HG02981 (cell line): ENCODE results near the gene TCP1.
"Not testable (repeated sequence)": the region's sequence is repeated elsewhere in the genome, so short reads cannot be mapped to it uniquely, and the experiment has no call there.

Source experiments
- ATAC-seq: cut with Tn5 transposase; IDR thresholded peaks from one replicate; pipeline ENCODE4 v1.9.1; 2021; ENCODE audit warnings: mild to moderate bottlenecking, moderate library complexity; ENCODE audit not compliant: unreplicated experiment

The TCP1 gene

DNA sequence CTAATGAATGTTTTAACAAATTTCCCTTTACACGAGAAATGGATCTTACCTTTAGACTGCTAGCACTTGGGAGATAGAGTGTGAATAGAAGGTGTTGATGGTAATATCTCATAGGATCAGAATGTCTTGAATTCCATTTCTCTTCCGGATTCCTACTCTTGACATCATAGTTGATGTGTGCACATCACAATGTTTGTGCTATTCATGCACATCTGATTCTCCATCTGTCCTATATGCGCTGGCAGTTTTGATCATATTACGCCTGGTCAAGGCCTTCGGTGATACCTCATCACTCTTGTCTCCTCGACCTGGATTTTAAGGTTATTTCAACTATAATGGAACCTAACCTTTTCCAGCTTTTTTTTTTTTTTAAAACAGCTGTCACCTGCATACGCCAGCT, 44.3 kb downstream of the TCP1 start:
- ATAC-seq = no peak

DNA sequence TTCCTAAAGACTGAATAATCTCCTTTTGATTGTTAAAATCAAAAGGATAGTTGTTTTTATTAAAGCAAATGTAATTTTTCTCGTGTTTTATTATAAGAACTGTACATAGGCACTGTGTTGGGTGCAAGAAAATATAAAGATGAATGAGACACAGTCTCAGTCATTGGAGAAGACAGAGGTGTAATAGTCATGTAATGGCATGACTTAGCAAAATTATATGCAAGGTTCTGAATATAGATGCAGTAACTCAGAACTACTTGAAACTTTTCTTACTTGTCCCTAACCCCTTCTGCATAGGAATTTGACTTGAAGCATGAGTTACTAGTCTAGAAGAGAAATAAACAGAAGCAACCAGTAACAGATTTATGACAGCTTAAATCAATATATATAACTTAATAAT, 47.2 kb downstream of the TCP1 start:
- no peak for ATAC-seq

DNA sequence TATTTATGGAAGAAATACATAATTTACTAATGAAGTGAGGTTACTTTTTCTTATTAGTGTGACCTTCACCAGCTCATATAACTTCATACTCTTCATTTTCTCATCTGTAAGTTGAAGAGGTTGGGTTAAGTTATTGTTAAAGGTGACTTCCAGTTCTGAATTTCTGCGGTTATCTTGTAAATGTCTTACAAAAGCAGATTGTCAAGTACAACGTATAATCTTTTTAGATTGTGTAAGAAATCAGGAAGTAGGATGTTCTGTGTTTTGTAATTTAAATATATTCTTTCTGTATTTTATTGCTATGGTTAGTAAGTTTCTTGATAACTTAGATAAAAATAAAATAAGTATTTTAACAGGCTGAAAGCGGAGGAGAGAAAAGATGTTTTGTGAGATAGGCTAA, 50.1 kb downstream of the TCP1 start:
- no peak for ATAC-seq

- ATAC-seq = no peak
Observed at GRCh38 chr6:159736908-159737307, 52.5 kb downstream of the TCP1 start.

DNA sequence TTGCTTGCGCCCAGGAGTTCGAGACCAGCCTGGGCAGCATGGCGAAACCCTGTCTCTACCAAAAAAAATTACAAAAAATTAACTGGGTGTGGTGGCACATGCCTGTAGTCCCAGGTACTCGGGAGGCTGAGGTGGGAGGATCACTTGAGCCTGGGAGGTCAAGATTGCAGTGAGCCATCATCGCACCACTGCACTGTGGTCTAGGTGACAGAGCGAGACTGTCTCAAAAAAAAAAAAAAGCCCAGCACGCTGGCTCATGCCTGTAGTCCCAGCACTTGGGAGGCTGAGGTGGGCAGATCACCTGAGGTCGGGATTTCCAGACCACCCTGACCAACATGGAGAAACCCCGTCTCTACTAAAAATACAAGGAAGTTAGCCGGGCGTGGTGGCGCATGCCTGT, 56.0 kb downstream of the TCP1 start:
- not testable (repeated sequence) for ATAC-seq

- not testable (repeated sequence) for ATAC-seq
Observed at GRCh38 chr6:159732550-159732949, 56.9 kb downstream of the TCP1 start.

- no peak for ATAC-seq
Observed at GRCh38 chr6:159730332-159730676, 59.1 kb downstream of the TCP1 start.

- ATAC-seq = no peak
Observed at GRCh38 chr6:159729598-159730331, 59.6 kb downstream of the TCP1 start.

GRCh38 chr6:159728531-159728964, 60.9 kb downstream of the TCP1 start:
- no peak for ATAC-seq
